ENCODE measurements around the gene KLHL10. TPM values are rescaled to one million over a fixed set of nuclear protein-coding genes. Genes with fewer than 3 reads are reported as not detected.

Gene KLHL10
- total RNA-seq, 3 donors from 2014 or later (not counting 1 experiment from before 2014, with no cell fraction given) = not detected

DNA sequence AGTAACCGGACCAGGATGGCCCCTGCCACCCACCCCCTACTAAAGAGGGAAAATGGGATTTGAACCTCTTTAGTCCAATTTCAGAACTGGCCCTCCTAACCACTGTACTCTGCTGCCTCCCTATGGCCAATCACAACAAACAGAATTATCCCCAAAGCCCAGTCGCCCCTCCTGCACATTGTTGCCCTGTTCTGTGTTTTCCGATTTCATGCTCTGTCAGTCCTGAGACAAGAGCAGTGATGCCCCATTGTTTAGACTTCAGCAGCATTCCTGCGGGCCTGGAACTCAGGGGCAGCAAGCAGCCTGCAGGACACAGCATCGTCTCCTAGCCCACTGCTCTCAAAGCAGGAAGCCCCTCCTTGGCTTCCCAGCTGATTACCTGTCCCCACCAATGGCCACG, 48.1 kb downstream of the KLHL10 start:
- Mint-ChIP-seq H3K27me3 (ENCODE audit: low read depth in 2 of 2) (no peaks in the 10 kb centered on the region), H3K4me1 (peaks cover 5% of the 10 kb centered on the region in 2 donors), H3K27ac (no peak overlapping the region), H3K9me3 (no peaks in the 10 kb centered on the region), H3K4me3 (no peak overlapping the region), H3K36me3 (peaks cover 13% of the 10 kb centered on the region)
- ATAC-seq (no peak), DNase-seq (peak in 1 of 2 donors; percentile 35)
- Histone ChIP-seq H3K4me3 (ENCODE audit: low read length) (no peak overlapping the region), H3K9me3 (ENCODE audit: control insufficient read depth, insufficient read depth, low read length) (no peaks in the 10 kb centered on the region), H3K36me3 (ENCODE audit: control insufficient read depth, insufficient read depth, low read length) (peaks cover 76% of the 10 kb centered on the region), H3K27ac (ENCODE audit: low read length) (no peak overlapping the region), H3K4me1 (ENCODE audit: control insufficient read depth, insufficient read depth, low read length) (no peaks in the 10 kb centered on the region), H3K27me3 (ENCODE audit: control insufficient read depth, insufficient read depth, low read length) (no peaks in the 10 kb centered on the region)
- TF ChIP-seq, protein P1, sequence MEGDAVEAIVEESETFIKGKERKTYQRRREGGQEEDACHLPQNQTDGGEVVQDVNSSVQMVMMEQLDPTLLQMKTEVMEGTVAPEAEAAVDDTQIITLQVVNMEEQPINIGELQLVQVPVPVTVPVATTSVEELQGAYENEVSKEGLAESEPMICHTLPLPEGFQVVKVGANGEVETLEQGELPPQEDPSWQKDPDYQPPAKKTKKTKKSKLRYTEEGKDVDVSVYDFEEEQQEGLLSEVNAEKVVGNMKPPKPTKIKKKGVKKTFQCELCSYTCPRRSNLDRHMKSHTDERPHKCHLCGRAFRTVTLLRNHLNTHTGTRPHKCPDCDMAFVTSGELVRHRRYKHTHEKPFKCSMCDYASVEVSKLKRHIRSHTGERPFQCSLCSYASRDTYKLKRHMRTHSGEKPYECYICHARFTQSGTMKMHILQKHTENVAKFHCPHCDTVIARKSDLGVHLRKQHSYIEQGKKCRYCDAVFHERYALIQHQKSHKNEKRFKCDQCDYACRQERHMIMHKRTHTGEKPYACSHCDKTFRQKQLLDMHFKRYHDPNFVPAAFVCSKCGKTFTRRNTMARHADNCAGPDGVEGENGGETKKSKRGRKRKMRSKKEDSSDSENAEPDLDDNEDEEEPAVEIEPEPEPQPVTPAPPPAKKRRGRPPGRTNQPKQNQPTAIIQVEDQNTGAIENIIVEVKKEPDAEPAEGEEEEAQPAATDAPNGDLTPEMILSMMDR (IDR thresholded peaks at IDR 0.05) = no peak
- WGBS (ENCODE audit: insufficient coverage) = 93% methylated on average over 5 of the region's 6 CpGs
- intact Hi-C loops (cut with micrococcal nuclease) = no loop called here

DNA sequence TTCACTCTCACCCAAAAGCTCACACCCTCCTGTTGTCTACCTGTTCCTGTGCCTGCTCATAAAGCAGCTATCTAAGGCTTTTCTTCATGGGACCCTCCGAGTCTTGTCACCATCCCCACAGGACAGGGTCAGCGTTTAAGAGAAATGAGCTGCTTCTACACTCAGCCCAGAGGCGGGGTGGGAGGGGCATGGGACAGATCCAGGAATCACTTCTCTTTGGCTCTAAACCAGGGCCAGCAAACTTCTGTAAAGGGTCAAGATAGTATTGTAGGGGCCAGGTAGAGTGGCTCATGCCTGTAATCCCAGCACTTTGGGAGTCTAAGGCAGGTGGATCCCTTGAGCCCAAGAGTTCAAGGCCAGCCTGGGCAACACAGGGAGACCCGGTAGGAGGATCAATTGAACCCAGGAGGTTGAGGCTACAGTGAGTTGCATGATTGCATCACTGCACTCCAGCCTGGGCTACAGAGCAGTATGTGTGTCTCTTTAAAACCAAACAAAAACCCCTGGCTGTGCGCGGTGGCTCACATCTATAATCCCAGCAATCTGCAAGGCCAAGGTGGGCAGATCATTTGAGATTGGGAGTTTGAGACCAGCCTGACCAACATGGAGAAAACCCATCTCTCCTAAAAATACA, 50.8 kb downstream of the KLHL10 start:
- Histone ChIP-seq H3K4me3 (ENCODE audit: low read length) (no peak overlapping the region), H3K4me1 (ENCODE audit: control insufficient read depth, insufficient read depth, low read length) (no peaks in the 10 kb centered on the region), H3K27me3 (ENCODE audit: control insufficient read depth, insufficient read depth, low read length) (no peaks in the 10 kb centered on the region), H3K36me3 (ENCODE audit: control insufficient read depth, insufficient read depth, low read length) (peaks cover 85% of the 10 kb centered on the region), H3K9me3 (ENCODE audit: control insufficient read depth, insufficient read depth, low read length) (no peaks in the 10 kb centered on the region), H3K27ac (ENCODE audit: low read length) (no peak overlapping the region)
- intact Hi-C loops (cut with micrococcal nuclease) = no loop called here
- Mint-ChIP-seq H3K4me1 (no peaks in the 10 kb centered on the region), H3K9me3 (no peaks in the 10 kb centered on the region), H3K36me3 (peaks cover 6% of the 10 kb centered on the region), H3K4me3 (no peak overlapping the region), H3K27me3 (ENCODE audit: low read depth in 2 of 2) (no peaks in the 10 kb centered on the region), H3K27ac (no peak overlapping the region)
- TF ChIP-seq, protein P1 (IDR thresholded peaks at IDR 0.05) = no peak
- WGBS (ENCODE audit: insufficient coverage) = 96% methylated on average over 6 of the region's 6 CpGs
- ATAC-seq (no peak), DNase-seq (no peak)

DNA sequence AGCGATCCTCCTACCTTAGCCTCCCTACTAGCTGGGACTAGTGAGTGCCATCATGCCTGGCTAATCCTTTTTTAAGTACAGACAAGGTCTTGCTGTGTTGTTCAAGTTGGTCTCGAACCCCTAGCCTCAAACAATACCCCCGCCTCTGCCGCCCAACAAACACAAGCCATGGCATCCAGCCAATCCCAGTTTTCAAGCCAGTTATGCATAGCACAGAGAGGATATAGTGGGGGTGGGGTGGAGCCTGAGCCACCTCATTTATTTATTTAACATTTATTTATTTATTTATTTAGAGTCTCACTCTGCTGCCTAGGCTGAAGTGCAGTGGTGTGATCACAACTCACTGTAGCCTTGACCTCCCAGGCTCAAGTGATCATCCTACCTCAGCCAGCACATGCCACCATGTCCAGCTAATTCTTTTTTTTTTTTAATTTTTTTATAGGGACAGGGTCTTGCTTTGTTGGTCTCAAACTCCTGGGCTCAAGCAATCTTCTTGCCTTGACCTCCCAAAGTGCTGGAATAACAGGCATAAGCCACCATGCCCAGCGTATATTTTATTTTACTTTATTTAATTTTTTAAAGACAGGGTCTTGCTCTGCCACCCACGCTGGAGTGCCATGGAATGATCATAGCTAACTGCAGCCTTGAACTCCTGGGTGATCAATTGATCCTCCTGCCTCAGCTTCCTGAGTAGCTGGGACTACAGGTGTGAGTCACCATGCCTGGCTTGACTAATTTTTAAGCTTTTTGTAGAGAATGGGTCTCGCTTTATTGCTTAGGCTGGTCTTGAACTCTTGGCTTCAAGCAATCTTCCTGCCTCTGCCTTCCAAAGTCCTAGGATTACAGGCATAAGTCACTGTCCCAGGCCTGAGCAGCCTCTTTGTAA, 53.8 kb downstream of the KLHL10 start:
- H3K27me3 ChIP-seq (ENCODE audit: control insufficient read depth, insufficient read depth, low read length) = no peaks in the 10 kb centered on the region
- Mint-ChIP-seq H3K4me1 (peaks cover 0 to 4% of the 10 kb centered on the region in 2 donors), H3K27me3 (ENCODE audit: low read depth in 2 of 2) (no peaks in the 10 kb centered on the region), H3K27ac (no peak overlapping the region), H3K9me3 (no peaks in the 10 kb centered on the region), H3K36me3 (peaks cover 9% of the 10 kb centered on the region), H3K4me3 (no peak overlapping the region)
- TF ChIP-seq, protein P1 (IDR thresholded peaks at IDR 0.05) = no peak
- H3K9me3 ChIP-seq (ENCODE audit: control insufficient read depth, insufficient read depth, low read length) = no peaks in the 10 kb centered on the region
- peaks cover 78% of the 10 kb centered on the region for H3K36me3 ChIP-seq (ENCODE audit: control insufficient read depth, insufficient read depth, low read length)
- H3K4me3 ChIP-seq (ENCODE audit: low read length) = no peak overlapping the region
- H3K4me1 ChIP-seq (ENCODE audit: control insufficient read depth, insufficient read depth, low read length) = no peaks in the 10 kb centered on the region
- 97% methylated on average over 5 of the region's 7 CpGs for WGBS (ENCODE audit: insufficient coverage)
- ATAC-seq (no peak), DNase-seq (no peak)
- no peak overlapping the region for H3K27ac ChIP-seq (ENCODE audit: low read length)
- intact Hi-C loops (cut with micrococcal nuclease) = no loop called here

Data from natural killer cell (primary cell).